B cell (primary cell): ENCODE measurements around the gene PCGF1. TPM values are rescaled to one million over a fixed set of nuclear protein-coding genes. Genes with fewer than 3 reads are reported as not detected.

Source experiments
- ATAC-seq: fragments of 200-7000 bp; cut with Tn5 transposase; one replicate; pipeline ENCODE4 v1.10.0; 2021; ENCODE audit warnings: low read depth, mild to moderate bottlenecking, moderate number of reproducible peaks, moderate library complexity
- CTCF ChIA-PET: fragments of 350-600 bp; sonication (Branson Sonifier 250); formaldehyde crosslinking; loops from one replicate; lab custom pipeline; 2021; ENCODE audit warnings: antibody characterized with exemption, inconsistent platforms; lab: Charles Lee
- POLR2A ChIA-PET: fragments of 350-600 bp; sonication (Branson Sonifier 250); formaldehyde crosslinking; loops from one replicate; lab custom pipeline; 2021; ENCODE audit warnings: antibody characterized with exemption; lab: Charles Lee
- DNase-seq: peaks from one replicate; pipeline ENCODE4 v3.0.0; 2013
- H2AFZ ChIP-seq: 2 replicates; pipeline ENCODE4 v1.6.1; 2012; ENCODE audit warnings: mild to moderate bottlenecking, low read depth, low read length; ENCODE audit not compliant: insufficient read depth, poor library complexity, severe bottlenecking
- H3K27ac ChIP-seq, 2 donors: 1 replicate in 1 of 2; 2 replicates in 1 of 2; pipeline ENCODE4 v1.5.1; 2012 to 2013; ENCODE audit warnings: low read length in 2 of 2, mild to moderate bottlenecking in 2 of 2, moderate library complexity in 1 of 2
- H3K27me3 ChIP-seq, 4 experiments: fragments of 200-600 bp in 1 of 4; sonication (generic) in 1 of 4; replicated peaks in 1 of 4; 1 replicate in 2 of 4; 2 replicates in 2 of 4; pipeline versions ENCODE4 v1.6.1 to v1.7.0; 2013 to 2016; ENCODE audit warnings: low read length in 3 of 4, mild to moderate bottlenecking in 2 of 4, mixed read lengths in 1 of 4, moderate library complexity in 1 of 4; ENCODE audit not compliant: insufficient read depth in 4 of 4, control insufficient read depth in 3 of 4; ENCODE audit errors: control extremely low read depth in 1 of 4
- H3K36me3 ChIP-seq, 2 experiments: replicated peaks in 1 of 2; 1 replicate in 1 of 2; 2 replicates in 1 of 2; pipeline versions ENCODE4 v1.6.1 to v1.7.1; 2013; ENCODE audit warnings: low read length in 1 of 2; ENCODE audit not compliant: insufficient read depth in 2 of 2, control insufficient read depth in 1 of 2; ENCODE audit errors: control extremely low read depth in 1 of 2, extremely low read depth in 1 of 2
- H3K4me1 ChIP-seq, 2 donors: fragments of 200-600 bp in 1 of 2; sonication (generic) in 1 of 2; 1 replicate in 1 of 2; 2 replicates in 1 of 2; pipeline versions ENCODE4 v1.5.1 to v1.6.1; 2013 to 2017; ENCODE audit warnings: low read length in 2 of 2; ENCODE audit not compliant: control insufficient read depth in 2 of 2, insufficient read depth in 2 of 2
- H3K4me2 ChIP-seq: replicated peaks from 2 replicates; pipeline ENCODE3; 2012; ENCODE audit warnings: mild to moderate bottlenecking, low read depth, low read length; ENCODE audit not compliant: poor library complexity, severe bottlenecking
- H3K4me3 ChIP-seq, 5 experiments: fragments of 200-600 bp in 1 of 5; sonication (generic) in 1 of 5; 1 replicate in 3 of 5; 2 replicates in 2 of 5; pipeline versions ENCODE4 v1.5.1 to v1.7.0; 2011 to 2016; ENCODE audit warnings: low read length in 4 of 5, mild to moderate bottlenecking in 4 of 5, low read depth in 2 of 5, control low read depth in 1 of 5, moderate library complexity in 1 of 5; ENCODE audit not compliant: insufficient read depth in 1 of 5; ENCODE audit errors: control extremely low read depth in 1 of 5, extremely low read depth in 1 of 5
- H3K79me2 ChIP-seq: fragments of 200-600 bp; sonication (generic); one replicate; pipeline ENCODE4 v1.6.0; 2016; ENCODE audit warnings: low read length; ENCODE audit not compliant: control insufficient read depth, insufficient read depth
- H3K9ac ChIP-seq: fragments of 200-600 bp; sonication (generic); 2 replicates; pipeline ENCODE4 v1.6.1; 2017; ENCODE audit warnings: mild to moderate bottlenecking, low read length, moderate library complexity
- H3K9me3 ChIP-seq, 3 donors: one replicate each; pipeline versions ENCODE4 v1.6.1 to v1.7.1; 2013; ENCODE audit warnings: low read length in 2 of 3; ENCODE audit not compliant: control insufficient read depth in 2 of 3, insufficient read depth in 1 of 3; ENCODE audit errors: control extremely low read depth in 1 of 3
- H4K20me1 ChIP-seq: 2 replicates; pipeline ENCODE4 v1.6.0; 2012; ENCODE audit warnings: mild to moderate bottlenecking, low read length; ENCODE audit not compliant: insufficient read depth, control insufficient read depth, poor library complexity, severe bottlenecking
- H3K27ac Mint-ChIP-seq: one replicate; pipeline ENCODE4 v1.8.0; 2021; ENCODE audit warnings: mixed read lengths
- H3K27me3 Mint-ChIP-seq: one replicate; pipeline ENCODE4 v1.8.0; 2021; ENCODE audit warnings: mixed read lengths
- H3K4me1 Mint-ChIP-seq: one replicate; pipeline ENCODE4 v1.8.0; 2021; ENCODE audit warnings: mixed read lengths
- H3K4me3 Mint-ChIP-seq: one replicate; pipeline ENCODE4 v1.8.0; 2021; ENCODE audit warnings: mixed read lengths
- H3K9me3 Mint-ChIP-seq: one replicate; pipeline ENCODE4 v1.8.0; 2022; ENCODE audit warnings: mixed read lengths; ENCODE audit not compliant: insufficient read depth
- EZH2 ChIP-seq: IDR thresholded peaks from 2 replicates; pipeline ENCODE4 v1.6.1; 2012; ENCODE audit warnings: borderline replicate concordance, low read depth, mild to moderate bottlenecking, moderate library complexity, low read length; ENCODE audit not compliant: insufficient read depth, poor library complexity, severe bottlenecking
- WGBS: methylation state at CpG from one replicate; pipeline ENCODE4 v1.1.5; 2013; ENCODE audit warnings: missing lambda C conversion rate; ENCODE audit not compliant: insufficient coverage; 5-methylcytosine and 5-hydroxymethylcytosine counted together
- intact Hi-C: fragments of 100-400 bp; cut with micrococcal nuclease; formaldehyde crosslinking; loops from one replicate; pipeline ENCODE4 v1.10.0; 2022
- polyA plus RNA-seq: library from polyadenylated mRNA; depleted of rRNA; stranded (reverse); fragments of >200 nt; gene quantifications from 2 replicates; pipeline ENCODE4 v1.2.3, GENCODE V29; 2012
- total RNA-seq, 2 donors: library from RNA; stranded (reverse); fragments of 120-200 nt in 1 of 2; gene quantifications; 1 replicate in 1 of 2; 2 replicates in 1 of 2; pipeline versions ENCODE4 v1.2.3 to v1.2.4, GENCODE V29; 2013 to 2022
- TF ChIP-seq, protein P1 (sequence below): fragments of 200-600 bp; IDR thresholded peaks from one replicate; pipeline ENCODE4 v1.8.0; 2022; ENCODE audit warnings: antibody characterized with exemption, mild to moderate bottlenecking

The PCGF1 gene
- total and polyA plus RNA-seq, 2 donors (not counting 1 experiment from before 2014, with no cell fraction given): 21.9 to 40.1 TPM

DNA sequence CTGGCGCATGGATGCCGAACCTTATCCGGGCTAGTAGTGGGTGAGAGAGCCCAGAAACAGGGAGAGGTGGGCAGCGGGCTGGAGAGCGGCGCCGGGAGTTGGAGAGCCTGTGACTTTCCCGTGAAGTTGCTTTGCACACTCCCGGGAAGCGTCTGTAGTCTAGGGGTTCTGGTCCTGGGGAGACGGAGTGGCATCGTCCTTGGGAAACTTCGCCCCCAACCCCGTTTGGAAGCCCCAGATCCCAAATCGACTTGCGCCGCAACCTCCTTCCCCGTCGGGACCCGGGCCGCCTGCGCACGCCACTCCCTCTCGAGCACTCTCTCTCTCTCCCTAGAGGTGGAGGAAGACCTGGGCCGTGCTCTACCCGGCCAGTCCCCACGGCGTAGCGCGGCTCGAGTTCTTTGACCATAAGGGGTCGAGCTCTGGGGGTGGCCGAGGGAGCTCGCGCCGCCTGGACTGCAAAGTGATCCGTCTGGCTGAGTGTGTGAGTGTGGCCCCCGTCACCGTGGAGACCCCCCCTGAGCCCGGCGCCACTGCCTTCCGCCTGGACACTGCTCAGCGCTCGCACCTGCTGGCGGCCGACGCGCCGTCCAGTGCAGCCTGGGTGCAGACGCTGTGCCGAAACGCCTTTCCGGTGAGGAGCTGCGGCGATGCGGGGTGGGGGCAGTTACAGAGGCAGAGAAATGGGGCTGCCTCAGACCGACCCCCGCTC is 47.5 kb upstream of the PCGF1 start:
- Mint-ChIP-seq H3K4me1 (peaks cover 20% of the 10 kb centered on the region), H3K27ac (peak overlapping the region; percentile 94), H3K4me3 (peak overlapping the region; percentile 96), H3K9me3 (no peaks in the 10 kb centered on the region), H3K27me3 (no peaks in the 10 kb centered on the region)
- Histone ChIP-seq H3K9ac (peak overlapping the region; percentile 96), H2AFZ (peak overlapping the region; percentile 97), H3K79me2 (peaks cover 11% of the 10 kb centered on the region), H3K27me3 (peaks cover 0 to 6% (median under 1%) of the 10 kb centered on the region in 4 experiments), H3K4me2 (peak overlapping the region; percentile 97), H3K36me3 (peaks cover 0 to 15% of the 10 kb centered on the region in 2 experiments), H3K4me3 (peak overlapping the region; percentile 51 to 99 (median 84)), H3K9me3 (no peaks in the 10 kb centered on the region), H3K4me1 (peaks cover 8 to 32% of the 10 kb centered on the region in 2 donors), H3K27ac (peak overlapping the region in 1 of 2 donors; percentile 76), H4K20me1 (peaks cover 15% of the 10 kb centered on the region)
- intact Hi-C loops: loop anchor here (1.0 to 10.0 kb wide), 7 partner anchors 19 to 160 kb away; partner anchors contain the start of genes CCDC142, PCGF1, TTC31 and WBP1
- ATAC-seq (peak; percentile 61), DNase-seq (no peak)
- TF ChIP-seq, protein P1, sequence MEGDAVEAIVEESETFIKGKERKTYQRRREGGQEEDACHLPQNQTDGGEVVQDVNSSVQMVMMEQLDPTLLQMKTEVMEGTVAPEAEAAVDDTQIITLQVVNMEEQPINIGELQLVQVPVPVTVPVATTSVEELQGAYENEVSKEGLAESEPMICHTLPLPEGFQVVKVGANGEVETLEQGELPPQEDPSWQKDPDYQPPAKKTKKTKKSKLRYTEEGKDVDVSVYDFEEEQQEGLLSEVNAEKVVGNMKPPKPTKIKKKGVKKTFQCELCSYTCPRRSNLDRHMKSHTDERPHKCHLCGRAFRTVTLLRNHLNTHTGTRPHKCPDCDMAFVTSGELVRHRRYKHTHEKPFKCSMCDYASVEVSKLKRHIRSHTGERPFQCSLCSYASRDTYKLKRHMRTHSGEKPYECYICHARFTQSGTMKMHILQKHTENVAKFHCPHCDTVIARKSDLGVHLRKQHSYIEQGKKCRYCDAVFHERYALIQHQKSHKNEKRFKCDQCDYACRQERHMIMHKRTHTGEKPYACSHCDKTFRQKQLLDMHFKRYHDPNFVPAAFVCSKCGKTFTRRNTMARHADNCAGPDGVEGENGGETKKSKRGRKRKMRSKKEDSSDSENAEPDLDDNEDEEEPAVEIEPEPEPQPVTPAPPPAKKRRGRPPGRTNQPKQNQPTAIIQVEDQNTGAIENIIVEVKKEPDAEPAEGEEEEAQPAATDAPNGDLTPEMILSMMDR: no peak
- no peak for TF ChIP-seq EZH2
- POLR2A ChIA-PET: interaction anchor here (0.6 to 1.0 kb wide), 3 partner anchors 10 to 1342 kb away, joined by 3 read pairs; no protein-coding TSS in a partner anchor
- CTCF ChIA-PET: interaction anchor here (0.7 to 1.2 kb wide), 4 partner anchors 21 to 320 kb away, joined by 3 to 4 read pairs (median 3); no protein-coding TSS in a partner anchor
- WGBS: 1% methylated on average over 58 of the region's 58 CpGs
